ENCODE results near the gene IER5L. TPM values are rescaled to one million over a fixed set of nuclear protein-coding genes. Genes with fewer than 3 reads are reported as not detected.

The IER5L gene
- polyA plus RNA-seq, 1 donor (not counting 4 experiments of a cell fraction or from before 2014, with no cell fraction given), result 2.1 TPM

DNA sequence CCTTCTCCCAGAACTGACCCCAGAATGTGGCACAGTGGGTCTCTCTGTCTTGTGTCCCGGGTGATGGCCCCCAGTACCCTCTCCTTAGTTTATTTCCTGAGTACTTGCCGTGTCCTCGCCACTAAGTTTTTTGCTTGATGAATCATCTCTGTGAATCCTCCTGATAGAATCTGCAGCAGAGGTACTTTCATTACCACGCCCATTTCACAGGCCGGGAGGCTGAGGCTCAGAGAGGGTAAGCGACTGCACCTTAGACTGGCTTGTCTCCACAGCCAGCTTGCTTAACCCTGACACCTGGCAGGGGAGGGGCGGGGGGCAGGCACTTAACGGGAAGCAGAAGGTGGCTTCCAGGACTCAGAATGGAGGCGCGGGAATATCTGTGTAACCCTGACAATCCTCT lies 7.9 kb upstream of the IER5L start:
- Histone ChIP-seq H3K4me1 (ENCODE audit: control insufficient read depth, extremely low read depth, insufficient read depth, low read length) (peaks cover 4% of the 10 kb centered on the region), H3K79me2 (ENCODE audit: control insufficient read depth, insufficient read depth, low read length) (no peaks in the 10 kb centered on the region), H3K4me2 (ENCODE audit: control insufficient read depth, extremely low read depth, insufficient read depth, low read depth, low read length) (no peak overlapping the region), H3K4me3 (ENCODE audit: control insufficient read depth in 2 of 3, extremely low read depth in 1 of 3, insufficient read depth in 2 of 3, low read depth in 1 of 3, low read length in 3 of 3) (no peak overlapping the region), H3K9me3 (ENCODE audit: control insufficient read depth, low read depth, low read length) (no peaks in the 10 kb centered on the region), H3K27ac (ENCODE audit: control insufficient read depth, insufficient read depth, low read length) (no peak overlapping the region), H3K36me3 (ENCODE audit: control insufficient read depth in 2 of 2, extremely low read depth in 1 of 2, insufficient read depth in 2 of 2, low read length in 2 of 2) (no peaks in the 10 kb centered on the region), H3K27me3 (ENCODE audit: control insufficient read depth, extremely low read depth, insufficient read depth, low read length) (no peaks in the 10 kb centered on the region), H3K9ac (ENCODE audit: control insufficient read depth, extremely low read depth, insufficient read depth, low read length) (no peak overlapping the region), H2AFZ (ENCODE audit: control insufficient read depth, low read length) (no peak overlapping the region), H3K9me1 (ENCODE audit: control insufficient read depth, extremely low read depth, insufficient read depth, low read length) (no peaks in the 10 kb centered on the region), H4K20me1 (ENCODE audit: control insufficient read depth, extremely low read depth, insufficient read depth, low read length) (no peaks in the 10 kb centered on the region)
- no peak for TF ChIP-seq EZH2 (IDR thresholded peaks at IDR 0.05; ENCODE audit: low read length)
- TF ChIP-seq, protein P1, sequence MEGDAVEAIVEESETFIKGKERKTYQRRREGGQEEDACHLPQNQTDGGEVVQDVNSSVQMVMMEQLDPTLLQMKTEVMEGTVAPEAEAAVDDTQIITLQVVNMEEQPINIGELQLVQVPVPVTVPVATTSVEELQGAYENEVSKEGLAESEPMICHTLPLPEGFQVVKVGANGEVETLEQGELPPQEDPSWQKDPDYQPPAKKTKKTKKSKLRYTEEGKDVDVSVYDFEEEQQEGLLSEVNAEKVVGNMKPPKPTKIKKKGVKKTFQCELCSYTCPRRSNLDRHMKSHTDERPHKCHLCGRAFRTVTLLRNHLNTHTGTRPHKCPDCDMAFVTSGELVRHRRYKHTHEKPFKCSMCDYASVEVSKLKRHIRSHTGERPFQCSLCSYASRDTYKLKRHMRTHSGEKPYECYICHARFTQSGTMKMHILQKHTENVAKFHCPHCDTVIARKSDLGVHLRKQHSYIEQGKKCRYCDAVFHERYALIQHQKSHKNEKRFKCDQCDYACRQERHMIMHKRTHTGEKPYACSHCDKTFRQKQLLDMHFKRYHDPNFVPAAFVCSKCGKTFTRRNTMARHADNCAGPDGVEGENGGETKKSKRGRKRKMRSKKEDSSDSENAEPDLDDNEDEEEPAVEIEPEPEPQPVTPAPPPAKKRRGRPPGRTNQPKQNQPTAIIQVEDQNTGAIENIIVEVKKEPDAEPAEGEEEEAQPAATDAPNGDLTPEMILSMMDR (optimal IDR thresholded peaks at IDR 0.05 in 1 of 3, IDR thresholded peaks at IDR 0.05 in 1 of 3, conservative IDR thresholded peaks at IDR 0.05 in 1 of 3; ENCODE audit: extremely low read depth in 1 of 3, insufficient read depth in 2 of 3, low read length in 3 of 3), result no peak
- FAIRE-seq, result peak; percentile 49
- dilution Hi-C loops (cut with MboI; ENCODE audit: extremely low pct_ligation_motif_present, low sequenced_read_pairs), result no loop called here
- DNase-seq (ENCODE audit: low read depth, low spot score), result no peak

DNA sequence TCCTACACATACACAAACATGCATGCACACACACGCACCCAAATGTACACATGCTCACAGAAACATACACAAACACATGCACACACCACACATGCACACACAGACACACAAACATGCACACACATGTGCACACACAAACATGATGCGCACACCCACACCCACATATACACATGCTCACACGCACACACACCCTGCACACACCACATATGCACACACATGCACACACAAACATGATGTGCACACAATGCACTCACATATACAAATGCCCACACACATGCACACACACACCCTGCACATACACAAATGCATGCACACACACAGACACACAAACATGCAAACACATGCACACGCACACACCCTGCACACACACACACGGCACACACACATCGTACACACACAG lies 7.3 kb upstream of the IER5L start:
- FAIRE-seq (no peak), DNase-seq (ENCODE audit: low read depth, low spot score) (no peak)
- Histone ChIP-seq H3K4me1 (ENCODE audit: control insufficient read depth, extremely low read depth, insufficient read depth, low read length) (peaks cover 4% of the 10 kb centered on the region), H3K4me3 (ENCODE audit: control insufficient read depth in 2 of 3, extremely low read depth in 1 of 3, insufficient read depth in 2 of 3, low read depth in 1 of 3, low read length in 3 of 3) (no peak overlapping the region), H3K27me3 (ENCODE audit: control insufficient read depth, extremely low read depth, insufficient read depth, low read length) (no peaks in the 10 kb centered on the region), H3K36me3 (ENCODE audit: control insufficient read depth in 2 of 2, extremely low read depth in 1 of 2, insufficient read depth in 2 of 2, low read length in 2 of 2) (no peaks in the 10 kb centered on the region), H4K20me1 (ENCODE audit: control insufficient read depth, extremely low read depth, insufficient read depth, low read length) (no peaks in the 10 kb centered on the region), H3K4me2 (ENCODE audit: control insufficient read depth, extremely low read depth, insufficient read depth, low read depth, low read length) (no peak overlapping the region), H3K79me2 (ENCODE audit: control insufficient read depth, insufficient read depth, low read length) (no peaks in the 10 kb centered on the region), H3K9ac (ENCODE audit: control insufficient read depth, extremely low read depth, insufficient read depth, low read length) (no peak overlapping the region), H3K9me1 (ENCODE audit: control insufficient read depth, extremely low read depth, insufficient read depth, low read length) (no peaks in the 10 kb centered on the region), H3K27ac (ENCODE audit: control insufficient read depth, insufficient read depth, low read length) (no peak overlapping the region), H3K9me3 (ENCODE audit: control insufficient read depth, low read depth, low read length) (no peaks in the 10 kb centered on the region), H2AFZ (ENCODE audit: control insufficient read depth, low read length) (no peak overlapping the region)
- no peak for TF ChIP-seq EZH2 (IDR thresholded peaks at IDR 0.05; ENCODE audit: low read length)
- TF ChIP-seq, protein P1 (optimal IDR thresholded peaks at IDR 0.05 in 1 of 3, IDR thresholded peaks at IDR 0.05 in 1 of 3, conservative IDR thresholded peaks at IDR 0.05 in 1 of 3; ENCODE audit: extremely low read depth in 1 of 3, insufficient read depth in 2 of 3, low read length in 3 of 3), result no peak
- dilution Hi-C loops (cut with MboI; ENCODE audit: extremely low pct_ligation_motif_present, low sequenced_read_pairs), result no loop called here
